Caki2 (cell line): Measurements from ENCODE around the gene MGMT. TPM values are rescaled to one million over a fixed set of nuclear protein-coding genes. Genes with fewer than 3 reads are reported as not detected.

Experiments
- DNase-seq: peaks from one replicate; pipeline ENCODE4 v3.0.0-alpha.2; 2015; ENCODE audit warnings: low read depth
- in situ Hi-C: cut with HindIII; loops from 2 replicates; pipeline ENCODE4 v1.10.0; 2016; ENCODE audit warnings: low sequenced_read_pairs, low pct_unique_long_range_greater_than_20kb, mixed read lengths
- total RNA-seq: library from RNA; depleted of rRNA; stranded (reverse); fragments of >200 nt; shearing (Covaris generic); gene quantifications from 2 replicates; pipeline ENCODE4 v1.2.3, GENCODE V29; 2014; ENCODE audit warnings: low replicate concordance

Gene MGMT
- total RNA-seq, 1 experiment from 2014 or later = 101 TPM

- in situ Hi-C loops = no loop called here
- DNase-seq = no peak
Observed at GRCh38 chr10:129799942-129800341, 332.9 kb downstream of the MGMT start.

GRCh38 chr10:129800796-129801340 is 333.8 kb downstream of the MGMT start:
- in situ Hi-C loops = no loop called here
- DNase-seq = no peak

- in situ Hi-C loops = no loop called here
- no peak for DNase-seq
Observed at GRCh38 chr10:129807211-129807610, 340.2 kb downstream of the MGMT start.

- no peak for DNase-seq
- in situ Hi-C loops = no loop called here
Observed at GRCh38 chr10:129808092-129808983, 341.3 kb downstream of the MGMT start.

- in situ Hi-C loops = no loop called here
- DNase-seq = no peak
Observed at GRCh38 chr10:129809431-129809830, 342.4 kb downstream of the MGMT start.

- DNase-seq = no peak
- in situ Hi-C loops = no loop called here
Observed at GRCh38 chr10:129809841-129810240, 342.8 kb downstream of the MGMT start.

GRCh38 chr10:129811208-129811607 is 344.2 kb downstream of the MGMT start:
- no peak for DNase-seq
- in situ Hi-C loops = no loop called here

GRCh38 chr10:129812398-129812797 is 345.4 kb downstream of the MGMT start:
- in situ Hi-C loops = no loop called here
- no peak for DNase-seq

GRCh38 chr10:129814681-129815646 is 347.9 kb downstream of the MGMT start:
- DNase-seq = no peak
- in situ Hi-C loops = no loop called here

- no peak for DNase-seq
- in situ Hi-C loops = no loop called here
Observed at GRCh38 chr10:129815898-129816655, 349.0 kb downstream of the MGMT start.

GRCh38 chr10:129816656-129817045 is 349.6 kb downstream of the MGMT start:
- in situ Hi-C loops = no loop called here

More at GRCh38 chr10:129816656-129817045, 349.6 kb downstream of the MGMT start:
- no peak for DNase-seq
